Liver (tissue), 9 donors: ENCODE measurements around the gene CLEC16A. TPM values are rescaled to one million over a fixed set of nuclear protein-coding genes. Genes with fewer than 3 reads are reported as not detected.
A peak's percentile ranks its signal among the peaks of the same experiment; 100 is the strongest.

Source experiments
- DNase-seq: peaks from one replicate; pipeline ENCODE4 v3.0.0-alpha.2; 2017; ENCODE audit warnings: low spot score
- H3K27ac ChIP-seq, 2 donors: one replicate each; pipeline ENCODE4 v1.7.0; 2013; ENCODE audit warnings: inconsistent platforms in 2 of 2, low read length in 2 of 2, control low read depth in 1 of 2, low read depth in 1 of 2, mild to moderate bottlenecking in 1 of 2
- H3K27me3 ChIP-seq, 4 donors: one replicate each; pipeline versions ENCODE4 v1.6.1 to v1.7.0; 2013; ENCODE audit warnings: low read length in 3 of 4, inconsistent platforms in 1 of 4, mild to moderate bottlenecking in 1 of 4, moderate library complexity in 1 of 4; ENCODE audit not compliant: control insufficient read depth in 4 of 4, insufficient read depth in 4 of 4
- H3K36me3 ChIP-seq, 4 donors: one replicate each; pipeline versions ENCODE4 v1.6.1 to v1.7.0; 2013; ENCODE audit warnings: low read length in 3 of 4, mild to moderate bottlenecking in 3 of 4, low read depth in 1 of 4, moderate library complexity in 1 of 4; ENCODE audit not compliant: control insufficient read depth in 4 of 4, insufficient read depth in 3 of 4
- H3K4me1 ChIP-seq, 4 donors: one replicate each; pipeline versions ENCODE4 v1.6.1 to v1.7.0; 2013; ENCODE audit warnings: low read length in 3 of 4, mild to moderate bottlenecking in 3 of 4, moderate library complexity in 1 of 4; ENCODE audit not compliant: control insufficient read depth in 4 of 4, insufficient read depth in 4 of 4
- H3K4me3 ChIP-seq, 3 donors: one replicate each; pipeline versions ENCODE4 v1.6.1 to v1.7.0; 2013; ENCODE audit warnings: low read length in 3 of 3, control low read depth in 1 of 3, low read depth in 1 of 3, mild to moderate bottlenecking in 1 of 3
- H3K9ac ChIP-seq, 2 donors: one replicate each; pipeline ENCODE4 v1.7.0; 2013; ENCODE audit warnings: low read length in 2 of 2, mild to moderate bottlenecking in 2 of 2, moderate library complexity in 2 of 2, control low read depth in 1 of 2, low read depth in 1 of 2
- H3K9me3 ChIP-seq, 4 donors: one replicate each; pipeline versions ENCODE4 v1.6.1 to v1.7.0; 2013; ENCODE audit warnings: low read length in 3 of 4; ENCODE audit not compliant: control insufficient read depth in 4 of 4
- ATF3 ChIP-seq: IDR thresholded peaks from 2 replicates; pipeline ENCODE4 v1.6.1; 2016; ENCODE audit warnings: antibody characterized with exemption
- EGR1 ChIP-seq, 2 donors: IDR thresholded peaks; 2 replicates each; pipeline ENCODE4 v1.6.1; 2016 to 2018; ENCODE audit warnings: antibody characterized with exemption in 2 of 2, low read depth in 2 of 2
- FOXA1 ChIP-seq: IDR thresholded peaks from 2 replicates; pipeline ENCODE4 v1.6.1; 2016; ENCODE audit warnings: antibody characterized with exemption
- FOXA2 ChIP-seq: IDR thresholded peaks from 2 replicates; pipeline ENCODE4 v1.6.1; 2016; ENCODE audit warnings: antibody characterized with exemption
- HNF4A ChIP-seq, 2 donors: conservative IDR thresholded peaks; 2 replicates each; pipeline ENCODE4 v1.6.1; 2016; ENCODE audit warnings: antibody characterized with exemption in 2 of 2, mild to moderate bottlenecking in 2 of 2
- HNF4G ChIP-seq: IDR thresholded peaks from 2 replicates; pipeline ENCODE4 v1.6.1; 2016; ENCODE audit warnings: antibody characterized with exemption
- JUND ChIP-seq, 2 donors: IDR thresholded peaks; 2 replicates each; pipeline ENCODE4 v1.6.1; 2016; ENCODE audit warnings: antibody characterized with exemption in 2 of 2
- NR2F2 ChIP-seq: IDR thresholded peaks from 2 replicates; pipeline ENCODE4 v1.6.1; 2016; ENCODE audit warnings: antibody characterized with exemption
- RAD21 ChIP-seq, 2 donors: IDR thresholded peaks; 2 replicates each; pipeline ENCODE4 v1.6.1; 2016; ENCODE audit warnings: antibody characterized with exemption in 2 of 2, mild to moderate bottlenecking in 2 of 2
- RXRA ChIP-seq, 2 donors: IDR thresholded peaks; 2 replicates each; pipeline ENCODE4 v1.6.1; 2017 to 2018; ENCODE audit warnings: antibody characterized with exemption in 2 of 2, mild to moderate bottlenecking in 1 of 2
- SP1 ChIP-seq: IDR thresholded peaks from 2 replicates; pipeline ENCODE4 v1.6.1; 2018; ENCODE audit warnings: antibody characterized with exemption, mild to moderate bottlenecking
- TAF1 ChIP-seq: conservative IDR thresholded peaks from 2 replicates; pipeline ENCODE4 v1.6.1; 2016; ENCODE audit warnings: antibody characterized with exemption, mild to moderate bottlenecking
- YY1 ChIP-seq: IDR thresholded peaks from 2 replicates; pipeline ENCODE4 v1.6.1; 2016; ENCODE audit warnings: antibody characterized with exemption, mild to moderate bottlenecking
- ZBTB33 ChIP-seq: IDR thresholded peaks from 2 replicates; pipeline ENCODE4 v1.6.1; 2016; ENCODE audit warnings: antibody characterized with exemption
- WGBS: extraction: QIAGEN DNeasy Blood & Tissue Kit; methylation state at CpG from one replicate; pipeline ENCODE4 v1.1.7; 2013; 5-methylcytosine and 5-hydroxymethylcytosine counted together
- polyA plus RNA-seq, 2 donors: library from polyadenylated mRNA; stranded (reverse) in 1 of 2; unstranded in 1 of 2; fragments of 200-250 nt in 1 of 2; fragments of >200 nt in 1 of 2; fragmentation: Nextera tagmentation in 1 of 2; extraction: Ambion mirVana in 1 of 2; gene quantifications; one replicate each; pipeline versions ENCODE4 v1.2.1 to v1.2.3, GENCODE V29; 2013 to 2015
- total RNA-seq, 2 donors: library from RNA; depleted of rRNA; stranded (reverse); fragments of >200 nt; gene quantifications; one replicate each; pipeline ENCODE4 v1.2.3, GENCODE V29; 2014
- TF ChIP-seq, protein P1 (sequence below): fragments of 150-350 bp; IDR thresholded peaks from 2 replicates; pipeline ENCODE4 v1.5.1; 2017; ENCODE audit warnings: improper control_type of control experiment, low read depth, low read length; ENCODE audit not compliant: missing input control
- TF ChIP-seq, protein P2 (sequence below): IDR thresholded peaks from 2 replicates; pipeline ENCODE4 v1.6.1; 2016; ENCODE audit warnings: antibody characterized with exemption
- donor health status: healthy.
- donor health status: healthy.
- donor health status: healthy.
- donor health status: healthy.
- donor health status: healthy.

CLEC16A gene
- total and polyA plus RNA-seq, 4 donors: 9.7 to 23.0 (median 17.4) TPM

DNA sequence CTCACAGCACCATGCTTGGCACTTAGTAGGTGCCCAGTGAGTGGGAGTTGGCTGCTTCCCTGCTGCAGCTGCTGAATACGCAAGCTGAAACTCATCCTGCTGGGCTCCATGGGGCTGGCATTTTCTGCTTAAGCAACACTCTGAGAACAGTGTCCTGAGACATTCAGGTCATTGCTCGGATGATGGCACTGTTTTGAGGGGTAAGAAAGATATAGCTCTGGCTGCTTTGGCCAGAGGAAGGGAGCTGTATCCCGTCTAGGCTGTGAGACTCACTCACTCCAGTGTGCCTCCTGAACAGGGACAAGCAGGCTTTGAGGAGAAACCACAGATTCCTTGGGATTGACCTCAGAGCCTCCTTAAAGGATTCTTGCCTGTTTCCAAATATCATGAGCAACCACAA is 120.5 kb downstream of the CLEC16A start:
- H3K27ac ChIP-seq: no peak overlapping the region
- H3K36me3 ChIP-seq: peaks cover 3 to 9% (median 6%) of the 10 kb centered on the region in 4 donors
- WGBS: 63% methylated on average over 3 of the region's 3 CpGs
- H3K4me3 ChIP-seq: no peak overlapping the region
- DNase-seq: no peak
- peaks cover 10 to 24% (median 15%) of the 10 kb centered on the region in 4 donors for H3K4me1 ChIP-seq
- TF ChIP-seq EGR1 (IDR thresholded peaks at IDR 0.05; ENCODE audit: low read depth in 2 of 2) (no peak), RXRA (IDR thresholded peaks at IDR 0.05) (no peak), HNF4A (conservative IDR thresholded peaks at IDR 0.05) (no peak), ZBTB33 (no peak), FOXA2 (no peak), TAF1 (no peak), SP1 (no peak), YY1 (no peak), ATF3 (no peak), FOXA1 (no peak), RAD21 (IDR thresholded peaks at IDR 0.05) (no peak)
- TF ChIP-seq, protein P1, sequence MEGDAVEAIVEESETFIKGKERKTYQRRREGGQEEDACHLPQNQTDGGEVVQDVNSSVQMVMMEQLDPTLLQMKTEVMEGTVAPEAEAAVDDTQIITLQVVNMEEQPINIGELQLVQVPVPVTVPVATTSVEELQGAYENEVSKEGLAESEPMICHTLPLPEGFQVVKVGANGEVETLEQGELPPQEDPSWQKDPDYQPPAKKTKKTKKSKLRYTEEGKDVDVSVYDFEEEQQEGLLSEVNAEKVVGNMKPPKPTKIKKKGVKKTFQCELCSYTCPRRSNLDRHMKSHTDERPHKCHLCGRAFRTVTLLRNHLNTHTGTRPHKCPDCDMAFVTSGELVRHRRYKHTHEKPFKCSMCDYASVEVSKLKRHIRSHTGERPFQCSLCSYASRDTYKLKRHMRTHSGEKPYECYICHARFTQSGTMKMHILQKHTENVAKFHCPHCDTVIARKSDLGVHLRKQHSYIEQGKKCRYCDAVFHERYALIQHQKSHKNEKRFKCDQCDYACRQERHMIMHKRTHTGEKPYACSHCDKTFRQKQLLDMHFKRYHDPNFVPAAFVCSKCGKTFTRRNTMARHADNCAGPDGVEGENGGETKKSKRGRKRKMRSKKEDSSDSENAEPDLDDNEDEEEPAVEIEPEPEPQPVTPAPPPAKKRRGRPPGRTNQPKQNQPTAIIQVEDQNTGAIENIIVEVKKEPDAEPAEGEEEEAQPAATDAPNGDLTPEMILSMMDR: no peak
- TF ChIP-seq, protein P2, sequence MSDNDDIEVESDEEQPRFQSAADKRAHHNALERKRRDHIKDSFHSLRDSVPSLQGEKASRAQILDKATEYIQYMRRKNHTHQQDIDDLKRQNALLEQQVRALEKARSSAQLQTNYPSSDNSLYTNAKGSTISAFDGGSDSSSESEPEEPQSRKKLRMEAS: no peak
- H3K27me3 ChIP-seq: no peaks in the 10 kb centered on the region
- no peak overlapping the region for H3K9ac ChIP-seq
- H3K9me3 ChIP-seq: no peaks in the 10 kb centered on the region

DNA sequence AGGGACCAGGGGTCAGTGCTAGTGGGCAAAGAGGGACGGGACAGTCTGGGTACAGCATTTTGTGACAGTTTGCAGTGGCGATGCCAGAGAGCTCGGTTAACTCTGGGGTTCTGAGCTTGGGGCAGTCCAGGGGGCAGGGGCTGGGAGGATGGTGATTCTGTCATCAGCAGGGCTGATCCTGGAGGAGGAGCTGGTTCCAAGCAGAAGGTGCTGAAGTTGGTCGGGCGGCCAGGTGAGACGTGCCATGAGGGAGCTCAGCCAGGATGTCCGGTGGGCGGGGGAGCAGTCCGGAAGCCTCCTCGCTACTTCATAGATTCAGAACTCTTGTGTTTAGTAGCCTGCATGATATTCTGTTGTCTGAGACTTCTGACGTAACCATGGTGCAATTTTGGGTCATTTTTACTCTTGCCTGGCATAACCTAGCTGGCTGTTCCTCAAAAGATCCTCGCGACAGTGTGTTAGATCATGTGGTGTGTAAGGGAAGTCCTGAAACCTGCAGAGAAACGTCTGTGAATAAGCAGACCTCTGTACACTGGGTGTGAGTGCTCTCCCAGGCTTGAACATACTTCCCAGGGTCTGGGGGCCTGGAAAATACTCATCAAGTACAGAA is 122.0 kb downstream of the CLEC16A start:
- H3K27me3 ChIP-seq: no peaks in the 10 kb centered on the region
- no peak overlapping the region for H3K9ac ChIP-seq
- peak overlapping the region; percentile 30 to 36 for H3K27ac ChIP-seq
- DNase-seq: no peak
- peaks cover 10 to 24% (median 15%) of the 10 kb centered on the region in 4 donors for H3K4me1 ChIP-seq
- H3K4me3 ChIP-seq: no peak overlapping the region
- 70% methylated on average over 14 of the region's 14 CpGs for WGBS
- TF ChIP-seq HNF4A (conservative IDR thresholded peaks at IDR 0.05) (peak in 1 of 2 donors; percentile 6), YY1 (no peak), NR2F2 (no peak)
- H3K9me3 ChIP-seq: no peaks in the 10 kb centered on the region
- H3K36me3 ChIP-seq: peaks cover 2 to 3% (median 3%) of the 10 kb centered on the region in 4 donors

GRCh38 chr16:11067266-11067665 is 122.9 kb downstream of the CLEC16A start:
- Histone ChIP-seq H3K36me3 (peaks cover 0 to 2% (median 0%) of the 10 kb centered on the region in 4 donors), H3K27ac (peak overlapping the region; percentile 38 to 56)
- TF ChIP-seq JUND (IDR thresholded peaks at IDR 0.05): no peak
- TF ChIP-seq FOXA2: no peak
- TF ChIP-seq, protein P1: no peak
- TF ChIP-seq TAF1: no peak
- TF ChIP-seq RAD21 (IDR thresholded peaks at IDR 0.05): no peak
- no peak for TF ChIP-seq SP1
- no peak for TF ChIP-seq EGR1 (IDR thresholded peaks at IDR 0.05; ENCODE audit: low read depth in 2 of 2)
- no peak for TF ChIP-seq YY1
- no peak for TF ChIP-seq ATF3
- no peak for TF ChIP-seq ZBTB33
- no peak for TF ChIP-seq HNF4G
- TF ChIP-seq FOXA1: no peak
- TF ChIP-seq HNF4A (conservative IDR thresholded peaks at IDR 0.05): no peak

More at GRCh38 chr16:11067266-11067665, 122.9 kb downstream of the CLEC16A start:
- 87% methylated on average over 7 of the region's 7 CpGs for WGBS
- no peaks in the 10 kb centered on the region for H3K27me3 ChIP-seq
- H3K4me1 ChIP-seq: peaks cover 10 to 24% (median 15%) of the 10 kb centered on the region in 4 donors
- no peaks in the 10 kb centered on the region for H3K9me3 ChIP-seq
- no peak for DNase-seq
- H3K9ac ChIP-seq: no peak overlapping the region
- no peak overlapping the region for H3K4me3 ChIP-seq
